Measurements from ENCODE around the gene MEMO1.
"Not testable (repeated sequence)": the region's sequence is repeated elsewhere in the genome, so short reads cannot be mapped to it uniquely, and the experiment has no call there.

The MEMO1 gene

DNA sequence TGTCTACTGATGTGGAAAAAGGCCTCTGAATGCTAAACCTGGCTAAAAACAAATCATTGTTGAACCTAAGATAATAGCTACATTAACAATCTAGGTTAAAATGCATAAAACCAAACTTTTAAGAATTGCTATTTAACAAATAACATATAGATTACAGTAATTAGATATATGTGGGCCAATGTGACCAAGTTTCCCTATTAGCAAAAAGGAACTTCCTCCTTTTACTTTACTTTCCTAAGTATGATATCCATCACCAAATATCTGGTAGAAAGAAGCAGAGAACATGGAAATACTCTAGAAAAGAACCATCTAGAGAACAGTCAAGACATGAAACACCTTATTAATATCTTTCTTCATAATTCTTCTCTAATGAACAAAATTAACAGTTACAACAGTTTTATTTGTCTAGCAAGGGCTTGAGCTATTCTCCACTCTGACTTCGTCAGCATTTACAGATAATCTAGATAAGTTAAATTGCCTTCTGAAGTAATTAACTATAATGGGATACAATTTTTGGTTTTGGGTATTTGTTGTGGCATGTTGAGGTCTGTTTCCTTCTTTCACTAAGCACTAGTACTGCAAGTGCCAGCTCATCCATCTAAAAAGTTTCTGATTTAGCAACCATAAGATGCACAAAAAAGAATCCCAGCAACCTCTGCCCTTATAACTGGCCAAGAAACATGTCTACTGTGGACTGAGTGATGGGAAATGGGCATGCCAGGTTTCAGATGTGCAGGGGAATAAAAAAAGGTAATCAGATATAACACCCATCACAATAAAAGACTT lies 53.3 kb downstream of the MEMO1 start:
- no peaks in the 10 kb centered on the region for H3K9me3 ChIP-seq (ENCODE audit: control insufficient read depth, insufficient read depth, low read length)
- no CpG with 5 or more reads among the region's 1 CpG for WGBS (ENCODE audit: insufficient coverage, insufficient read length)
- H3K4me1 ChIP-seq (ENCODE audit: control insufficient read depth, insufficient read depth, low read length): no peaks in the 10 kb centered on the region
- H3K36me3 ChIP-seq (ENCODE audit: control insufficient read depth, insufficient read depth, low read length): no peaks in the 10 kb centered on the region
- H3K27ac ChIP-seq (ENCODE audit: low read length): no peak overlapping the region
- no peaks in the 10 kb centered on the region for H3K27me3 ChIP-seq (ENCODE audit: control insufficient read depth, insufficient read depth, low read length)
- DNase-seq (ENCODE audit: low read depth, low spot score): no peak
- H3K4me3 ChIP-seq (ENCODE audit: low read length): no peak overlapping the region

DNA sequence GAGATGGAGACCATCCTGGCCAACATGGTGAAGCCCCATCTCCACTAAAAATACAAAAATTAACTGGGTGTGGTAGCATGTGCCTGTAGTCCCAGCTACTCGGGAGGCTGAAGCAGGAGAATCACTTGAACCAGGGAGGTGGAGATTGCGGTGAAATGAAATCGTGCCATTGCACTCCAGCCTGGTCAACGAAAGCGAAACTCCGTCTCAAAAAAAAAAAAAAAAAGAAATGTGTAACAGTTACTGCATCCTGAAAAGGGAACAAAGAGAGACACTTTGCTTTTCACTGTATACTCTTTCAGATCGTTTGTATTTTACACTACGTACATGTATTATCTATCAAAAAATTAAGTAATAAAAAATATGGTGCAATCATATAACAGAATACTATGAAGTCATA lies 53.9 kb downstream of the MEMO1 start:
- not testable (repeated sequence) for H3K27ac ChIP-seq (ENCODE audit: low read length); H3K4me1 ChIP-seq (ENCODE audit: control insufficient read depth, insufficient read depth, low read length); H3K36me3 ChIP-seq (ENCODE audit: control insufficient read depth, insufficient read depth, low read length); H3K27me3 ChIP-seq (ENCODE audit: control insufficient read depth, insufficient read depth, low read length); H3K4me3 ChIP-seq (ENCODE audit: low read length); H3K9me3 ChIP-seq (ENCODE audit: control insufficient read depth, insufficient read depth, low read length); DNase-seq (ENCODE audit: low read depth, low spot score)
- no CpG with 5 or more reads among the region's 8 CpGs for WGBS (ENCODE audit: insufficient coverage, insufficient read length)

DNA sequence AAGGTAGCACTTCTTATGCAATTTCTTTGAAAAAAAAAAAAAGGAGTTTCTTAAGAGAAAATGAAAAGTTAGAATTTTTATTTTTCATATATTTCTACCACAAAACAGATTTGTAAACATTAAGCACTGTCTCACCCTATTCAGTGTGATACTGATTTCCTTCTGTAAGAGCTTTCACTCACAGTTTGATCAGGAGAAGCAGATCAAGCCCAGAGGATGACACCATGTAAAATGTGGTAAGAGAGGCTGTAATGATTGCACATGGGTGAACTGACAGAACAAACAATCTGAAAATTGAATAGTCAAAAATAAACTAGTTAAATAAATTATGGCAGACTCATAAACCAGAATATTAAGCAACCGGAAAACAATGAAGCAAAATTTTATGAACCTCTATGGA lies 54.5 kb downstream of the MEMO1 start:
- H3K4me1 ChIP-seq (ENCODE audit: control insufficient read depth, insufficient read depth, low read length): no peaks in the 10 kb centered on the region
- no peaks in the 10 kb centered on the region for H3K36me3 ChIP-seq (ENCODE audit: control insufficient read depth, insufficient read depth, low read length)
- H3K27ac ChIP-seq (ENCODE audit: low read length): no peak overlapping the region
- no peaks in the 10 kb centered on the region for H3K9me3 ChIP-seq (ENCODE audit: control insufficient read depth, insufficient read depth, low read length)
- DNase-seq (ENCODE audit: low read depth, low spot score): no peak
- no peaks in the 10 kb centered on the region for H3K27me3 ChIP-seq (ENCODE audit: control insufficient read depth, insufficient read depth, low read length)
- WGBS (ENCODE audit: insufficient coverage, insufficient read length): no CpG with 5 or more reads among the region's 1 CpG
- no peak overlapping the region for H3K4me3 ChIP-seq (ENCODE audit: low read length)

DNA sequence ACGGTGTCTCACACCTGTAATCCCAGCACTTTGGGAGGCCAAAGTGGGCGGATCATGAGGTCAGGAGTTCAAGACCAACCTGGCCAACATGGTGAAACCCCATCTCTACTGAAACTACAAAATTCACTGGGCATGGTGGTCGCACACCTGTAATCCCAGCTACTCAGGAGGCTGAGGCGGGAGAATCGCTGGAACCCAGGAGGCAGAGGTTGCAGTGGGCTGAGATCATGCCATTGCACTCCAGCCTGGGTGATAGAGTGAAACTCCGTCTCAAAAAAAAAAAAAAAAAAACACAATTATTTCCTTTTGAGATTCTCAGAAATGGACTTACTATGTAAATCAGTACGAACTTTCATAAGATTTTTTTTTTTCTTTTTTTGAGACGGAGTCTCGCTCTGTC lies 57.7 kb downstream of the MEMO1 start:
- not testable (repeated sequence) for H3K36me3 ChIP-seq (ENCODE audit: control insufficient read depth, insufficient read depth, low read length); H3K27ac ChIP-seq (ENCODE audit: low read length); H3K4me1 ChIP-seq (ENCODE audit: control insufficient read depth, insufficient read depth, low read length); H3K27me3 ChIP-seq (ENCODE audit: control insufficient read depth, insufficient read depth, low read length); H3K9me3 ChIP-seq (ENCODE audit: control insufficient read depth, insufficient read depth, low read length); H3K4me3 ChIP-seq (ENCODE audit: low read length); DNase-seq (ENCODE audit: low read depth, low spot score)
- no CpG with 5 or more reads among the region's 9 CpGs for WGBS (ENCODE audit: insufficient coverage, insufficient read length)

DNA sequence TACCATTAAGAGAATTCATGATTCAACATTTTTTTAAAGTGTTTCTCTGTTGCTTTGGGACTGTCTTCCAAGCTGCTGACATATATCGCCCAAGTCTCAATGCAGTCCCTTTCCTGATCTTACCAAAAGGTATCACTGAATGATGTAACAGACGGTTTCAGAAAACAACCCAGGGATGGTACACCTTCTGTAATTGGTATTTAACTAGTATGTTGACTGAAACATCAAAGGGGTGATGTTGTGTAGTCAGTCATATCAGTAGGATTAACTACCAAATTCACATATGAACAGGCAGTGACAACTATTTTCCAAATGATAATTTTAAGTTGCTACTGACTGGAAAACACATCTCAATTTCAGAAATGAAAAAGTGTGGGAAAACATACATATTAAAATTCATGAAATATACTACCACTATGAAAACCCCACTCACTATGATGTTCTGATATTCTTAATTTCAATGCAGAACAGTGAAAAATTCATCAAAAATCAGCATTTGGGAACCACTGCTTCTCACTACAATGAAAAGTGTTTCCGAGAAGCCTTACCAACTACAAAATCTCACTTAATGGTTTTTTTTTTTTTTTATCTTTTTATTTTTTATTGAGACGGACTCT lies 59.8 kb downstream of the MEMO1 start:
- Histone ChIP-seq H3K36me3 (ENCODE audit: control insufficient read depth, insufficient read depth, low read length) (no peaks in the 10 kb centered on the region), H3K9me3 (ENCODE audit: control insufficient read depth, insufficient read depth, low read length) (no peaks in the 10 kb centered on the region), H3K27me3 (ENCODE audit: control insufficient read depth, insufficient read depth, low read length) (no peaks in the 10 kb centered on the region), H3K4me3 (ENCODE audit: low read length) (no peak overlapping the region), H3K4me1 (ENCODE audit: control insufficient read depth, insufficient read depth, low read length) (peaks cover 1% of the 10 kb centered on the region; the same call in 1 of the 2 replicates), H3K27ac (ENCODE audit: low read length) (no peak overlapping the region)
- WGBS (ENCODE audit: insufficient coverage, insufficient read length): no CpG with 5 or more reads among the region's 4 CpGs
- DNase-seq (ENCODE audit: low read depth, low spot score): no peak

DNA sequence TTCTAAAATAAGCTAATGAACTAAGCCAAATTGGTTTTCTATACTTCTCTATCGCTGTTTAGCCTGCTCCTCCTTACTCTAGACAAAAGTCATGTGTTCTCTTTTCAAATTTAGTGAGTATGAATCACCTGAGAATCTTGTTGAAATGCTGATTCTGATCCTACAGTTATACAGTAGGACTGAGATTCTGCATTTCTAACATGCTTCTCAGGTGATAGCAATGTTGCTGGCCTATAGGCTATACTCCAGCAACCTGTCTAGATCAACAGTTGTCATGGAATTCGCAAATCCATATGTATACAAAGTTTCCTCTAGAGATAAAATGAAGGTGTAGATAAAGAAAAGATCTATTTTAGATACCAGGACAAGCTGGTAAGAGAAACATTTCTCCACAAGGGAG lies 62.9 kb downstream of the MEMO1 start:
- no peak overlapping the region for H3K4me3 ChIP-seq (ENCODE audit: low read length)
- no peak overlapping the region for H3K27ac ChIP-seq (ENCODE audit: low read length)
- no peaks in the 10 kb centered on the region for H3K36me3 ChIP-seq (ENCODE audit: control insufficient read depth, insufficient read depth, low read length)
- H3K4me1 ChIP-seq (ENCODE audit: control insufficient read depth, insufficient read depth, low read length): peaks cover 1% of the 10 kb centered on the region; the same call in 1 of the 2 replicates
- no peaks in the 10 kb centered on the region for H3K27me3 ChIP-seq (ENCODE audit: control insufficient read depth, insufficient read depth, low read length)
- no peaks in the 10 kb centered on the region for H3K9me3 ChIP-seq (ENCODE audit: control insufficient read depth, insufficient read depth, low read length)
- no CpG with 5 or more reads among the region's 2 CpGs for WGBS (ENCODE audit: insufficient coverage, insufficient read length)
- DNase-seq (ENCODE audit: low read depth, low spot score): no peak

DNA sequence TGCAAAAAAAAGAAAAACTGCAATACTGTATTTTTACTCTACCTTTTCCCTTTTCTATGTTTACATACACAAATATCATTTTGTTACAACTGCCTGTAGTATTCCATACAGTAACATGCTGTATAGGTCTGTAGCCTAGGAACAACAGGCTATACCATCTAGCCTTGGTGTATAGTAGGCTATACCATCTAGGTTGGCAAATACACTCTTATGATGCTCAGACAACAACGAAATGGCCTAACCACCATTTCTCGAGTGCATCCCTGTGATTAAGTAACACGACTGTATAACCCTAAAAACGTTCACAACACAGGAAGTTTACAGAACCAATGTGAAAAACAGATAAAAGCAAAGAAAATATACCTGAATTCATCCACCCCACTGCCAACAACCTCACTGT lies 64.0 kb downstream of the MEMO1 start:
- Histone ChIP-seq H3K27me3 (ENCODE audit: control insufficient read depth, insufficient read depth, low read length) (no peaks in the 10 kb centered on the region), H3K4me1 (ENCODE audit: control insufficient read depth, insufficient read depth, low read length) (peaks cover 1% of the 10 kb centered on the region; the same call in 1 of the 2 replicates), H3K9me3 (ENCODE audit: control insufficient read depth, insufficient read depth, low read length) (no peaks in the 10 kb centered on the region), H3K27ac (ENCODE audit: low read length) (no peak overlapping the region), H3K4me3 (ENCODE audit: low read length) (no peak overlapping the region), H3K36me3 (ENCODE audit: control insufficient read depth, insufficient read depth, low read length) (no peaks in the 10 kb centered on the region)
- no CpG with 5 or more reads among the region's 4 CpGs for WGBS (ENCODE audit: insufficient coverage, insufficient read length)
- DNase-seq (ENCODE audit: low read depth, low spot score): no peak

DNA sequence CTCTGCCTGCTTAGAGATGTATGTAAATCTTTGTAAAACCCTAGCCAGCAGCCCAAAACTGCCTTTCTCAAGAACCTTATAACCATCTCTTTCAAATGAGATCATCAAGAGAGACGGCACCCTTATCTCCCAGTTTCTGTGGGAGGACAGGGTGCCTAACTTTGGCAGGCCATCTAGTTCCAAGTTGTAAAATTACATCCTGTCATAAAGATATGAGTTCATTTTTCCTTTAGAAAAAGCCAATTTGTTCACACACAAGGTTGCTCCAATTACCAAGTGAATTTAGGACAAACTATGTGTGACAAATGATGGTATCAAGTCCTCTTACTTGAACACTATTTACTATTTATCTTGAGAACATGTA lies 65.3 kb downstream of the MEMO1 start:
- Histone ChIP-seq H3K4me1 (ENCODE audit: control insufficient read depth, insufficient read depth, low read length) (peaks cover 1% of the 10 kb centered on the region; the same call in 1 of the 2 replicates), H3K4me3 (ENCODE audit: low read length) (no peak overlapping the region), H3K27me3 (ENCODE audit: control insufficient read depth, insufficient read depth, low read length) (no peaks in the 10 kb centered on the region), H3K9me3 (ENCODE audit: control insufficient read depth, insufficient read depth, low read length) (no peaks in the 10 kb centered on the region), H3K27ac (ENCODE audit: low read length) (no peak overlapping the region), H3K36me3 (ENCODE audit: control insufficient read depth, insufficient read depth, low read length) (no peaks in the 10 kb centered on the region)
- DNase-seq (ENCODE audit: low read depth, low spot score): no peak
- no CpG with 5 or more reads among the region's 1 CpG for WGBS (ENCODE audit: insufficient coverage, insufficient read length)

DNA sequence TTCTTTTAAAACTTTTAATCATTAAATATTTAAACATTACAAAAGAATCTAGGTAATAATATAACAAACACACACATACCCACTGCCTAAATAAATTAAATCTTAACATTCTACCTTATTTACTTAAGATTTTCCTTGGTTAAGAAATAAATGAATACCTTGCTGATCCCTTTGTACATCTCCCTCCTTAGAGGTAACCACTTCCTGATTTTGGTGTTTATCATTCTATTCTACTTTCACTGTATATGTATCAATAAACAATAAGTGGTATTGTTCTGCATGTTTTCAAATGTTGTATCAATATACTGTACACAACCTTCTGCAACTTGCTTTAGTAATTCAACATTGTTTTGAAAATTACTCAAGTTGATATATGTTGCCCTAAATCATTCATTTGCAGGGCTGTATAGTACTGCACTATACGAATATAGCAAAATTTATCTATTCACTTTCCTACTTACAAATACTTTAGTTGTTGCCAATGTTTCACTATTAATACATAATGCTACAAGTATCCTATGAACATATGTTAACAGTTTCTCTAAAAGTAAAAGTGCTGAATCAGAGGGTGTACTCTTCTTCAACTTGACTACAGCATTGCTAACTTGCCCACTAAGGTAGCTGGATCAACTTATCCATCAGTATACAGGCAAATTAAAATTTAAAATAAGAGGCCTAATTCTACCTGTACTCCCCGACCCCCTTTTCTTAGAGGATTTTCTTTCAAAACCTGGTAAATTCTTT lies 65.8 kb downstream of the MEMO1 start:
- WGBS (ENCODE audit: insufficient coverage, insufficient read length): no CpG with 5 or more reads among the region's 2 CpGs
- Histone ChIP-seq H3K4me1 (ENCODE audit: control insufficient read depth, insufficient read depth, low read length) (peaks cover 1% of the 10 kb centered on the region; the same call in 1 of the 2 replicates), H3K27me3 (ENCODE audit: control insufficient read depth, insufficient read depth, low read length) (no peaks in the 10 kb centered on the region)

DNA sequence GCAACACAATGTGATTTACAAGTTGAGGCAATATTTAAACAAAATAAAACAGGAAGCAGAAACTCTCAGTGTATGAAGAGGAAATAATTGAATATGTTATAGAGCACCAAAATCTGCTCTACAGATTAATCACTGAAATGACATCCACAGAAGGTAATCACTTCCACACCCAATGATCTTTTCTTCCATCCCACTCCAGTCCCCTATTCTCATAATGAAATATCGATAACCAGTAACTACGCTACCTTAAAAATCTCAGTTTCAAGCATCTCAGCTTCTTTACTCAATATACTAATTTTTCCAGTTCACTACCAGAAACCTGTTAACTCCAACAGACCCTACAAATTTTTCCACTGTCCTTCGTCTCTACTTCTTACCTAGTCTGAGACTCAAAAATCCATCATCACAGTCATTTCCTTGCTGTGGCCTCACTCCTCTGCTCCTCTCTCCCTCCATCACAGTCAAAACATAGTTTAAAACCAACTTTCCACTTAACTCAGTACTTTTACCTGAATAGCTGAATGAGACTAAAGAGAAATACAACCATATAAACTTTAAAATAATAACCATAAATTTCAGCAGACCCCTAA lies 67.1 kb downstream of the MEMO1 start:
- Histone ChIP-seq H3K4me1 (ENCODE audit: control insufficient read depth, insufficient read depth, low read length) (peaks cover 1% of the 10 kb centered on the region; the same call in 1 of the 2 replicates), H3K36me3 (ENCODE audit: control insufficient read depth, insufficient read depth, low read length) (no peaks in the 10 kb centered on the region), H3K4me3 (ENCODE audit: low read length) (no peak overlapping the region), H3K27me3 (ENCODE audit: control insufficient read depth, insufficient read depth, low read length) (no peaks in the 10 kb centered on the region), H3K9me3 (ENCODE audit: control insufficient read depth, insufficient read depth, low read length) (no peaks in the 10 kb centered on the region), H3K27ac (ENCODE audit: low read length) (no peak overlapping the region)
- no peak for DNase-seq (ENCODE audit: low read depth, low spot score)
- 100% methylated on average over 2 of the region's 3 CpGs for WGBS (ENCODE audit: insufficient coverage, insufficient read length)

More for the DNA sequence above, 65.8 kb downstream of the MEMO1 start:
- no peak overlapping the region for H3K27ac ChIP-seq (ENCODE audit: low read length)
- DNase-seq (ENCODE audit: low read depth, low spot score): no peak
- no peak overlapping the region for H3K4me3 ChIP-seq (ENCODE audit: low read length)
- H3K36me3 ChIP-seq (ENCODE audit: control insufficient read depth, insufficient read depth, low read length): no peaks in the 10 kb centered on the region
- H3K9me3 ChIP-seq (ENCODE audit: control insufficient read depth, insufficient read depth, low read length): no peaks in the 10 kb centered on the region

All from iPS DF 6.9 (cell line).